Sigmoid colon (tissue), 7 donors: ENCODE data around the gene KLHL8. TPM values are rescaled to one million over a fixed set of nuclear protein-coding genes. Genes with fewer than 3 reads are reported as not detected.

Source experiments
- DNase-seq: peaks from one replicate; pipeline ENCODE4 v3.0.0-alpha.2; 2019
- H3K27ac ChIP-seq, 4 donors: fragments of 200-600 bp; sonication (generic); one replicate each; pipeline ENCODE4 v1.5.1; 2016 to 2019; ENCODE audit warnings: mild to moderate bottlenecking in 1 of 4
- H3K27me3 ChIP-seq, 3 donors: fragments of 200-600 bp; sonication (generic); one replicate each; pipeline ENCODE4 v1.5.1; 2019; ENCODE audit warnings: mild to moderate bottlenecking in 1 of 3
- H3K36me3 ChIP-seq, 4 donors: fragments of 200-600 bp; sonication (generic); one replicate each; pipeline ENCODE4 v1.5.1; 2016 to 2019
- H3K4me1 ChIP-seq, 4 donors: fragments of 200-600 bp; sonication (generic); one replicate each; pipeline ENCODE4 v1.5.1; 2017 to 2019
- H3K4me3 ChIP-seq, 4 donors: fragments of 200-600 bp; sonication (generic); one replicate each; pipeline ENCODE4 v1.5.1; 2017 to 2019; ENCODE audit warnings: mild to moderate bottlenecking in 2 of 4, moderate library complexity in 1 of 4
- H3K9me3 ChIP-seq, 4 donors: fragments of 200-600 bp in 3 of 4; sonication (generic) in 3 of 4; one replicate each; pipeline versions ENCODE4 v1.5.1 to v1.6.1; 2013 to 2019
- CTCF ChIP-seq, 4 experiments: fragments of 450-650 bp in 3 of 4; fragments of 200-600 bp in 1 of 4; IDR thresholded peaks; one replicate each; pipeline ENCODE4 v1.5.1; 2016 to 2019; ENCODE audit warnings: antibody characterized with exemption in 4 of 4, mild to moderate bottlenecking in 3 of 4, moderate library complexity in 2 of 4
- EP300 ChIP-seq, 4 donors: sonication (generic); formaldehyde crosslinking; IDR thresholded peaks; one replicate each; pipeline ENCODE4 v1.6.1; 2017; ENCODE audit warnings: antibody characterized with exemption in 4 of 4
- POLR2A ChIP-seq, 2 donors: fragments of 450-650 bp; IDR thresholded peaks; one replicate each; pipeline ENCODE4 v1.6.1; 2016; ENCODE audit warnings: antibody characterized with exemption in 2 of 2, mild to moderate bottlenecking in 2 of 2, moderate library complexity in 2 of 2
- POLR2AphosphoS5 ChIP-seq, 4 donors: sonication (generic); formaldehyde crosslinking; IDR thresholded peaks; one replicate each; pipeline ENCODE4 v1.6.1; 2017; ENCODE audit warnings: antibody characterized with exemption in 4 of 4
- WGBS, 2 donors: extraction: QIAGEN DNeasy Blood & Tissue Kit; methylation state at CpG; one replicate each; pipeline ENCODE4 v1.1.7; 2013; 5-methylcytosine and 5-hydroxymethylcytosine counted together
- intact Hi-C: fragments of 100-400 bp; cut with DNase I; formaldehyde crosslinking; loops from one replicate; pipeline ENCODE4 v1.15.1; 2023
- polyA plus RNA-seq, 3 donors: library from polyadenylated mRNA; stranded (reverse); fragments of 200-250 nt; gene quantifications; one replicate each; pipeline ENCODE4 v1.2.3, GENCODE V29; 2013
- total RNA-seq, 4 donors: library from RNA; depleted of rRNA; stranded (reverse); fragments of >200 nt; gene quantifications; one replicate each; pipeline ENCODE4 v1.1.0, GENCODE V29; 2016
- donor health status: healthy with polysubstance abuse.
- donor health status: Bipolar disorder and iron deficiency.
- donor health status: healthy.

Gene KLHL8
- total and polyA plus RNA-seq, 7 donors: 6.4 to 21.4 (median 9.6) TPM

GRCh38 chr4:87216469-87216868 lies 3.9 kb downstream of the KLHL8 start:
- H3K9me3 ChIP-seq: no peaks in the 10 kb centered on the region
- no peaks in the 10 kb centered on the region for H3K27me3 ChIP-seq
- H3K36me3 ChIP-seq: no peaks in the 10 kb centered on the region
- intact Hi-C loops: no loop called here
- peaks cover 0 to 26% (median 22%) of the 10 kb centered on the region in 4 donors for H3K4me1 ChIP-seq
- no peak for TF ChIP-seq EP300 (IDR thresholded peaks at IDR 0.05)
- TF ChIP-seq POLR2A (IDR thresholded peaks at IDR 0.05): no peak
- TF ChIP-seq POLR2AphosphoS5 (IDR thresholded peaks at IDR 0.05): no peak
- no peak for TF ChIP-seq CTCF (IDR thresholded peaks at IDR 0.05)
- no peak overlapping the region for H3K27ac ChIP-seq
- no peak for DNase-seq
- 97 to 98% methylated on average over 1 of the region's 1 CpG for WGBS, 2 donors
- H3K4me3 ChIP-seq: no peak overlapping the region

- intact Hi-C loops: no loop called here
- no peak overlapping the region for H3K4me3 ChIP-seq
- no peaks in the 10 kb centered on the region for H3K9me3 ChIP-seq
- H3K27ac ChIP-seq: no peak overlapping the region
- TF ChIP-seq CTCF (IDR thresholded peaks at IDR 0.05): no peak
- TF ChIP-seq POLR2AphosphoS5 (IDR thresholded peaks at IDR 0.05): no peak
- TF ChIP-seq EP300 (IDR thresholded peaks at IDR 0.05): no peak
- no peak for TF ChIP-seq POLR2A (IDR thresholded peaks at IDR 0.05)
- H3K4me1 ChIP-seq: peaks cover 0 to 18% (median 15%) of the 10 kb centered on the region in 4 donors
- H3K27me3 ChIP-seq: no peaks in the 10 kb centered on the region
- WGBS, 2 donors: 80 to 89% methylated on average over 5 of the region's 5 CpGs
- DNase-seq: no peak
- H3K36me3 ChIP-seq: no peaks in the 10 kb centered on the region
Observed at GRCh38 chr4:87213421-87214075, 6.9 kb downstream of the KLHL8 start.

- intact Hi-C loops: no loop called here
Observed at GRCh38 chr4:87211249-87211952, 9.0 kb downstream of the KLHL8 start.

GRCh38 chr4:87209696-87210095 lies 10.7 kb downstream of the KLHL8 start:
- H3K27ac ChIP-seq: peak overlapping the region in 1 of 4 donors; percentile 22

More at GRCh38 chr4:87211249-87211952, 9.0 kb downstream of the KLHL8 start:
- no peak for TF ChIP-seq EP300 (IDR thresholded peaks at IDR 0.05)
- TF ChIP-seq POLR2AphosphoS5 (IDR thresholded peaks at IDR 0.05): no peak
- TF ChIP-seq CTCF (IDR thresholded peaks at IDR 0.05): no peak
- no peak for TF ChIP-seq POLR2A (IDR thresholded peaks at IDR 0.05)
- H3K36me3 ChIP-seq: no peaks in the 10 kb centered on the region
- no peak for DNase-seq
- no peaks in the 10 kb centered on the region for H3K27me3 ChIP-seq
- H3K9me3 ChIP-seq: no peaks in the 10 kb centered on the region
- no peak overlapping the region for H3K27ac ChIP-seq
- WGBS, 2 donors: 81 to 86% methylated on average over 5 of the region's 5 CpGs
- no peak overlapping the region for H3K4me3 ChIP-seq
- H3K4me1 ChIP-seq: peaks cover 0 to 17% (median 12%) of the 10 kb centered on the region in 4 donors

More at GRCh38 chr4:87209696-87210095, 10.7 kb downstream of the KLHL8 start:
- no peaks in the 10 kb centered on the region for H3K36me3 ChIP-seq
- H3K4me3 ChIP-seq: no peak overlapping the region
- TF ChIP-seq POLR2AphosphoS5 (IDR thresholded peaks at IDR 0.05) (no peak), CTCF (IDR thresholded peaks at IDR 0.05) (no peak), EP300 (IDR thresholded peaks at IDR 0.05) (no peak), POLR2A (IDR thresholded peaks at IDR 0.05) (no peak)
- WGBS, 2 donors: 63 to 83% methylated on average over 6 of the region's 6 CpGs
- DNase-seq: peak; percentile 75
- peaks cover 0 to 17% (median 14%) of the 10 kb centered on the region in 4 donors for H3K4me1 ChIP-seq
- no peaks in the 10 kb centered on the region for H3K9me3 ChIP-seq
- intact Hi-C loops: no loop called here
- H3K27me3 ChIP-seq: no peaks in the 10 kb centered on the region
